Stimulated activated CD8-positive, alpha-beta memory T cell treated with anti-CD3 and anti-CD28 coated beads, Interleukin-12 subunit alpha, Interleukin-12 subunit beta, amount 100 ng/mL, for 24 hours (primary cell): ENCODE data around the gene AICDA.
"Not testable (repeated sequence)": the region's sequence is repeated elsewhere in the genome, so short reads cannot be mapped to it uniquely, and the experiment has no call there.

Source experiments
- DNase-seq: peaks from one replicate; pipeline ENCODE4 v3.0.0-alpha.2; 2020; ENCODE audit errors: extremely low read depth

The AICDA gene

DNA sequence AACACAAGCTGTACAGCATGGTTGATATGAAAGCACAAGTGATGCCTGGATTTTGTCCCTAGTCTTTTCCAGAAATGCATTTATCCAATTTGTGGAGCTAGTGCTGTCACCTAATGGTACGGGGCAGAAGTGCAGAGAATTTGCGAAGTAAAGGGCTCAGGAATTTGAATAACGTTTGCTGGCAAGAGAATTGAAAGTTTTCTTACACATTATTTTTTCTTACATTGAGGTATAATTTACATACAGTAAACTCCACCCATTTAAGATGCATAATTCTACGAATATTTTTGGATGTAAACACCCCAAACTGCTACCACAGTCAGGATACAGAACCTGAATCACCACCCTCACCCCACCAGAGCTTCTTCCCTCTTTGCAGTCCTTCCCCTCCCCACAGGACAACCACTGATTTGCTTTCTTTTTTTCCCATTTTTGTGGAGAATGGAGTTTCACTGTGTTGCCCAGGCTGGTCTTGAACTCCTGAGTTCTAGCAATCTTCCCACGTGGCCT lies 3.5 kb downstream of the AICDA start:
- DNase-seq = no peak

DNA sequence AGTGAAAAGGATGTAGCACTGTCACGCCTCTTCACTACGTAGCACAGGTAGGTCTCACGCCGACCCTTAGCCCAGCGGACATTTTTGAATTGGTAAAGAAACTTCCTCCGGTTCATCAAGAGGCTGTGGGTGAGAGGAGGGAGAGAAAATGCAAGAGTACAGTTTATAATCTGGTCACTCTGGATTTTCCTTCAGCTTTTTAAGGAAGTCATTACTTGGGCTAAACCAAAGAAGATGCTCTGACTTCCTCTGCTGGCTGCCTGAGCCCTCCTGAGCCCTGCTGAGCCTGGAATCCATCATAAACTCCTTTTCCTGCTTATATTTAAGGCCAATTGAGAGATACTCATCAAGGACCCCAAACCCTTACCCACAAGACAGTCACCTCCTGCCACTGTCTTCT lies 5.8 kb downstream of the AICDA start:
- no peak for DNase-seq

- no peak for DNase-seq
These were observed 7.6 kb downstream of the AICDA start for GRCh38 chr12:8605057-8605456.

DNA sequence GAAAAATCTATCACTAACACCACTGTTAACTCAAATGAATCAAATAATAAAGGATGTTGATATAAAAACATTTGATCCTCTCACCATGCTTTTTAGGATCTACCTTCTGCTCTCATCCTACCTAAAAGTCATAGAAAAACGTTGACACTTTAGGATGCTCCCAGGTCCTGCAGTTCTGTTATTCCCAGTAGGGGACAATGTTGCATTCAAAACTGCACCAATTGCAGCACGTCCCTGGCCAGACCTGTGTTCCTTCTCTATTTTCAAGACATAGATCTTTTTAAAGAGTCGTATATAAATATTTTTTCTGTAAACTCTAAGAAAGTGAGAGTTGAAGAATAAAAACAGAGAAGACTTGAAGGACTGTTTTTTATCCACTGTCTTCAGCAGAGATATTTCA lies 8.8 kb downstream of the AICDA start:
- DNase-seq = no peak

GRCh38 chr12:8603286-8603685 lies 9.4 kb downstream of the AICDA start:
- DNase-seq = no peak

GRCh38 chr12:8596561-8596960 lies 16.1 kb downstream of the AICDA start:
- no peak for DNase-seq

DNA sequence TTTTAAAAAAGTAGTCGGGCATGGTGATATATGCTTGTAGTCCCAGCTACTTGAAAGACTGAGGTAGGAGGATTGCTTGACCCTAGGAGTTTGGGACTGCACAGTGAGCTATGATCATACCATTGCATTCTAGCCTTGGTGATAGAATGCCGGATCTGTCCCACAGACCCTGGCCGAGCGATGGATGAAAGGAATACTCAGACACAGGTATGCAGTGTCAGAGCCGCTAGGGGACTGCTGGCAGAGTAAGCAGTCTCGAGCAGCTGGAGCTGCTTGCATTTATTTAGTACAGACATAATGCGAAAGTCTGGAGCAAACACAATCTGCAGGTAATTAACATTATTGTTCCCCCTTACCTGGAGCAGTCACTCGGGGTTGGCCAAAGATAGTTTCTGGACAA lies 18.6 kb downstream of the AICDA start:
- DNase-seq = no peak

DNA sequence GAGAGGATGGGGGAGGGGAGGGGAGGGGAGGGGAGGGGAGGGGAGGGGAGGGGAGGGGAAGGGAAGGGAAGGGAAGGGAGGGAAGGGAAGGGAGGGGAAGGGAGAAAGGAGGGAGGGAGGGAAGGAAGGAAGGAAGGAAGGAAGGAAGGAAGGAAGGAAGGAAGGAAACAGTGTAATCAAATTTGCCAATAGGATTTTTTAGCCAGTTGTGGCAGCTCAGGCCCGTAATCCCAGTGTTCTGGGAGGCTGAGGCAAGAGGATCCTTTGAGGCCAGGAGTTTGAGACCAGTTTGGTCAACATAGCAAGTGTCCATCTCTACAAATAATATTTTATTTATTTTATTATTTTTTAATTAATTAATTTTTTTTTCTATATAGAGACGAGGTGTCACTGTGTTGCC lies 19.4 kb downstream of the AICDA start:
- DNase-seq = no peak

GRCh38 chr12:8590842-8591545 lies 21.7 kb downstream of the AICDA start:
- DNase-seq = no peak

- DNase-seq = no peak
These were observed 23.0 kb downstream of the AICDA start for GRCh38 chr12:8589679-8590078.

DNA sequence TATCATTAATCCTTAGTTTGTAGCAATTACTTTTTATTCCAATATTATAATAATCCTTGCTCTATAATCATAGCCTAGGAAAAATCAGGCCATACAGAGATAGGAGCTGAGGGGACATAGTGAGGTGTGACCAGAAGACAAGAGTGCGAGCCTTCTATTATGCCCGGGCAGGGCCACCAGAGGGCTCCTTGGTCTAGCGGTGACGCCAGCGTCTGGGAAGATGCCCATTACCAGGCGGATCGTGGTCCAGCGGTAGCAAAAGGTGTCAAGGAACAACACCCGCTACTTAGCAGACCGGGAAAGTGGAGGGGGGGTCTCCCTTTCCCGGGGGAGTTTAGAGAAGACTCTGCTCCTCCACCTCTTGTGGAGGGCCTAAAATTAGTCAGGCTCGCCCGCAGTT lies 28.2 kb downstream of the AICDA start:
- not testable (repeated sequence) for DNase-seq

GRCh38 chr12:8584004-8584403 lies 28.7 kb downstream of the AICDA start:
- DNase-seq = no peak

DNA sequence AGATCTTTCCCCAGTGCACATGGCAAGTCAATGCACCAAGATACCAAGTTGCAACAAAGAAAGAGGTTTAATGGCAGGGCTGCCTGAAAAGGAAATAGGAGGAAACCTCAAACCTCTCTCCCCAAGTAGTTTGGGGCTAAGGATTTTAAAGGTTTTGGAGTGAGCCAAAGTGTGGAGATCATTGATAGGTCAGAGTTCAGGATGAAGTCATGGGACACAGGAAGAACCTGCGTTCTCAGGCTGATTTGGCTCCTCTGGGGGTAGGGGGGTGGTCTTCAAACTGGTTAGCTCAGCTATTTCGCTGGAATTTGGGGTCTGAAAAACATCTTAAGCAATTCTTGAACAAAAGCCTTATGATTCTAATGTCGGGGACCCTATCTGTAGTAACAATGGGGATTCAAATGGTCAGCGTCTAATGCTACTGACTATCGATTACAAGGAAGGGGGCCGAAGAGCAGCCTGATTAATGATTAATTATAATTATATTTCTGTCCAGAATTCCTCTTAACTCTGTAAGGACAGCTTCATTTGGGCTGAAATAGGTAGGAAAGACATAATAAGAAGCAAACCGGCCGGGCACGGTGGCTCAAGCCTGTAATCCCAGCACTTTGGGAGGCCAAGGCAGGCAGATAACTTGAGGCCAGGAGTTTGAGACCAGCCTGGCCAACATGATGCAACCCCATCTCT lies 31.4 kb downstream of the AICDA start:
- no peak for DNase-seq

DNA sequence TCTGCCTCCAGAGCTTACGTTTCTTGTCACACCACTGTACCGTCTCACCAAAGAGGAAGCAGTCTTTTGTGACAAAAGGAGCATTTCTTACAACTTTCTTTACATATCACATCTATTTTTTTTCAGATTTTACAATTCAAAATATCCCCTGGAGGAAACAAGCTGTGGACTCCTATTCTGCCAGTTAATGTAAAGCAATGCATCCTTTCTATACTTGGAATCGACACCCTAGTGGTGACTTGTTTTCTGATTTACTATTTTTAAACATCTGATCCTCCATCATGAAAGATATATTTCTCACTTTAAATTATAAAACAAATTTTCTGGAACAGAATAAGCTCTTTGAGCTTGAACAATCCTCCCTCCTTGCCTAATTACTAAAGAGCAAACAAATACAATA lies 34.8 kb downstream of the AICDA start:
- no peak for DNase-seq

GRCh38 chr12:8572507-8572906 lies 40.2 kb downstream of the AICDA start:
- no peak for DNase-seq

DNA sequence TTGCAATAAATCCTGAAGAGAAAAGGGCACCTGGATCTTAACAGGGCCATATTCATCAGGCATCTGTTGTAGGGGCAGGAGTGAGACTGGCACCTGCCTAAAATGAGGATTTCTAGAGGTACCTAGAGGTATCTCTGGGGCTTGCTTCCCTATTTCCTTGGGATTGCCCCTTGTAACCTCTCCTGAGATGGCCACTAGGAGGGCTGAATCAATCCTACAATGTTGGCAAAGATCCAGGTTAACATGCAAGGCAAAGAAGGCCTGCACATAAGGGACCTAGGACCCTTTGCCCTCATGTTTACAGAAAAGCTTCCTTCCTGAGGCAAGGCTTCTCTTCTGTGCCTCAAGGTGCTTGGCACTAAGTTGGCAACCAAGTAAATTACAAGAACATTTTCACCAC lies 46.1 kb downstream of the AICDA start:
- no peak for DNase-seq

GRCh38 chr12:8566052-8566451 lies 46.6 kb downstream of the AICDA start:
- not testable (repeated sequence) for DNase-seq

DNA sequence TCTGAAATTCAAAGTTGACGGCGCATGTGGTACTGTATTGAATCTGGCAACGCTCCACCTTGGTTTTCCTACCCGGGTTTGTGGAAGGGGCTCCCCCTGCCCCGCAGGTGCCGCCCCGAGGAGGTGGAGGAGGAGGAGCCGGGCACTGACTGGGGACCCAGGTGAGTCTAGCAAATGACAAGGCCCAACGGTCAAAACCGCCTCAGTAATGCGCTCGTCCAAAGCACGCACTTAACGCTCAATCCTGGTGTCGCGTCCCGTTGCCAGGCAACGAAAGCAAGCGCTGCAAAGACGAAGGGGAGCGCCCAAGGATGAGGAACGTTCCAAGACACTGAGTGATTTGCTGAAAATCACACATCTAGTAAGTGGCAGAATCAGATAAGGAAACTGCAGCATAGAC lies 48.0 kb downstream of the AICDA start:
- no peak for DNase-seq

DNA sequence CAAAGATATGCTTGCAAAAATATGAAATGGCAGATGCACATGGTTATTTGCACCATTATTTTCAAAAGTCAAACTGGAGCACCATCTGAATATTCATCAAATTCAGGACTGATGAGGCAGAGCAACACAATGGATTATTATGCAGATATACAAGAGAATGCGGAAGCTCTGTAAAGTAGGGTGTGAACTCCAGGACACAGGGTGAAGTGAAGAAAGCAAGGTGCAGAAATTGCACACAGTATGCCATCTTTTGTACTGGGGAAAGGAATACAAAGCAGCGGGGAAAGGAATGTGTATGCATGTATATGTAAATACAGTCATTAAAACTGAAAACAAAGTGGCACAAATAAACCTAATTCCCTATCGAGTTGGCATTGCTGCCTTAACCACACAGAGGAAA lies 49.3 kb downstream of the AICDA start:
- DNase-seq = no peak

- no peak for DNase-seq
These were observed 50.3 kb downstream of the AICDA start for GRCh38 chr12:8562310-8562709.

DNA sequence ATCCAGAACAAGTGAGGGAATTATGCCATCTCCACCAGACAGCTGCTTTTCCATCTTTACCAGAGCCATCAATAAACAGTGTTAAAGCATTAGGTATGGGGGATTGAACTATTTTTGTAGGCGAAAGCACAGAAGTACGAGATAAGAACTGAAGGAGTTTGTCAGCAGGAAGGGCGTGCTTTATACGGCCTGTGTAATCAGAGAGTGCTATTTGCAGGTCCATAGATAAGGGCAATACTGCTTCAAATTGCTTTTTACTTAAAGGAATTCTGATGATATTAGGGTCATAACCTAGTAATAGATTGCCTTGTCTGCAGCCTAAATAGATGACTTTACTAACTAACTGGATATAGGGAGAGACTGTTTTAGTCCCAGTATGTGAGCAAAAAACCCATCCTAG lies 51.6 kb downstream of the AICDA start:
- no peak for DNase-seq

DNA sequence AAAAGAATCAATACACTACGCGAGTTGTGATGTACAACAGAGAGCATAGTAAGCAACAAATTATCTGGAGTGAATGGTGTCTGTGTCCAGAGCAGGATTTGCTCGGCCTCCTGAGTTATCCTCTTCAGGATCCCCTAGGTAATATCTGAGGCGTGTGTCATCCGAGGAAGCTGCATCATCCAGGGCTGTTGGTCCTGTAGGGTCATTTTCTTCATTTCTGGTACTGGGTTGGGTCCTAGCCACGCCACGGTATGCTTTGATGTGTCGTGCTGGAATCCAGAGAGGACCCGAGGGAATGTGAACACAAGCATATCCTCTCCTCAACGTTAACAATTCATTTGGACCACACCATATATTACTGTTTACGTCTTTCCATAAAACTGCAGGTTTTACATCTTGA lies 53.0 kb downstream of the AICDA start:
- no peak for DNase-seq

DNA sequence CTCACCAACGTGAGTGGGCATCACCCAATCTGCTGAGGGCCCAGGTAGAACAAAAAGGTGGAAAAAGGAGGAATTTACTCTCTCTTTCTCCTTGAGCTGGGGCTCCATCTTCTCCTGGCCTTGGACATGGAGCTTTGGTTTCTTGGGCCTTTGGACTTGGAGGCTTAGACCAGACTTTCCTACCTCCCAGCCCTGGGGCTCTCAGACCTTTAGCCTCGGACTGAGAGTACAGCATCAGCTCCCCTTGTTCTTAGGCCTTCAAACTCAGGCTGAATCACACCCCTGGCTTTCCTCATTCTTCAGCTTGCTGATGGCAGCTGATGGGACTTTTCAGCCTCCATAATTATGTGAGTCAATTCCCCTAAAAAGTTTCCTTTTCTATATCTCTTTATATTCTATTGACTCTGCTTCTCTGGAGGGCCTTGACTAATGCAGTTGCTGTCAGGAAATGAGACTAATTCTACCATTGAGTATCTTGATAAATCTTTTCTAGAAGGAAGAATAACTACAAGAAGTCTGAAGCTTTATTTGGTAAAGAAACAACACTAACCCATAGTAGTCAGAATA lies 56.0 kb downstream of the AICDA start:
- no peak for DNase-seq
